H9 (cell line): ENCODE results near the gene HEPN1. TPM values are rescaled to one million over a fixed set of nuclear protein-coding genes. Genes with fewer than 3 reads are reported as not detected.

Experiments used
- DNase-seq: peaks from one replicate; pipeline ENCODE4 v3.0.0-alpha.2; 2017
- H2AFZ ChIP-seq: one replicate; pipeline ENCODE4 v1.6.1; 2013; ENCODE audit warnings: mild to moderate bottlenecking, low read length, control low read depth, moderate library complexity
- H2AK5ac ChIP-seq: 2 replicates; pipeline ENCODE4 v1.6.1; 2013; ENCODE audit warnings: low read length, control low read depth, mixed read lengths; ENCODE audit not compliant: insufficient read length
- H2BK120ac ChIP-seq: one replicate; pipeline ENCODE4 v1.6.1; 2013; ENCODE audit warnings: low read depth, mild to moderate bottlenecking, low read length, control low read depth, inconsistent platforms; ENCODE audit not compliant: poor library complexity, severe bottlenecking
- H2BK12ac ChIP-seq: 2 replicates; pipeline ENCODE4 v1.6.1; 2013; ENCODE audit warnings: low read length, control low read depth, mixed read lengths, low read depth; ENCODE audit not compliant: insufficient read length
- H2BK15ac ChIP-seq: 2 replicates; pipeline ENCODE4 v1.6.1; 2013; ENCODE audit warnings: low read depth, low read length, control low read depth
- H2BK20ac ChIP-seq: one replicate; pipeline ENCODE4 v1.6.1; 2013; ENCODE audit warnings: low read depth, mild to moderate bottlenecking, low read length, control low read depth, inconsistent platforms; ENCODE audit not compliant: poor library complexity, severe bottlenecking
- H2BK5ac ChIP-seq: 2 replicates; pipeline ENCODE4 v1.6.1; 2013; ENCODE audit warnings: low read length, control low read depth, mixed read lengths; ENCODE audit not compliant: insufficient read length
- H3K14ac ChIP-seq: 2 replicates; pipeline ENCODE4 v1.6.1; 2013; ENCODE audit warnings: low read length, control low read depth; ENCODE audit not compliant: insufficient read depth
- H3K18ac ChIP-seq: 2 replicates; pipeline ENCODE4 v1.6.1; 2013; ENCODE audit warnings: low read depth, mild to moderate bottlenecking, mixed read lengths, low read length, control low read depth; ENCODE audit not compliant: insufficient read length
- H3K23ac ChIP-seq: 2 replicates; pipeline ENCODE4 v1.6.1; 2013; ENCODE audit warnings: low read length, control low read depth, mixed read lengths, low read depth; ENCODE audit not compliant: insufficient read length
- H3K23me2 ChIP-seq: 2 replicates; pipeline ENCODE4 v1.6.1; 2013; ENCODE audit warnings: low read depth, mild to moderate bottlenecking, mixed read lengths, low read length, control low read depth; ENCODE audit not compliant: insufficient read length, poor library complexity, severe bottlenecking
- H3K27ac ChIP-seq: 2 replicates; pipeline ENCODE4 v1.5.1; 2013; ENCODE audit warnings: low read length, control low read depth, mixed read lengths, low read depth; ENCODE audit not compliant: insufficient read length
- H3K27me3 ChIP-seq: 2 replicates; pipeline ENCODE4 v1.6.1; 2013; ENCODE audit warnings: low read length, control low read depth, inconsistent platforms; ENCODE audit not compliant: insufficient read depth
- H3K4ac ChIP-seq: 2 replicates; pipeline ENCODE4 v1.6.1; 2013; ENCODE audit warnings: low read depth, mild to moderate bottlenecking, control low read depth, inconsistent platforms, low read length, moderate library complexity
- H3K4me1 ChIP-seq: 2 replicates; pipeline ENCODE4 v1.6.1; 2013; ENCODE audit warnings: low read length, control low read depth, inconsistent platforms; ENCODE audit not compliant: insufficient read depth
- H3K4me2 ChIP-seq: 2 replicates; pipeline ENCODE4 v1.6.1; 2013; ENCODE audit warnings: low read length, control low read depth, mixed read lengths; ENCODE audit not compliant: insufficient read length, insufficient read depth
- H3K56ac ChIP-seq: 2 replicates; pipeline ENCODE4 v1.6.1; 2013; ENCODE audit warnings: low read depth, mild to moderate bottlenecking, mixed read lengths, low read length, control low read depth; ENCODE audit not compliant: insufficient read length
- H3K79me1 ChIP-seq: 2 replicates; pipeline ENCODE4 v1.6.1; 2013; ENCODE audit warnings: low read depth, mild to moderate bottlenecking, moderate library complexity, low read length, control low read depth, inconsistent platforms; ENCODE audit not compliant: insufficient read depth, poor library complexity, severe bottlenecking
- H3K79me2 ChIP-seq: 2 replicates; pipeline ENCODE4 v1.6.1; 2013; ENCODE audit warnings: low read length, control low read depth, inconsistent platforms; ENCODE audit not compliant: insufficient read depth
- H3K9ac ChIP-seq: 2 replicates; pipeline ENCODE4 v1.6.1; 2013; ENCODE audit warnings: low read length, control low read depth, mixed read lengths; ENCODE audit not compliant: insufficient read length; ENCODE audit errors: extremely low read depth
- H3K9me3 ChIP-seq: one replicate; pipeline ENCODE4 v1.6.1; 2013; ENCODE audit warnings: low read depth, low read length, inconsistent platforms; ENCODE audit not compliant: control insufficient read depth
- H3T11ph ChIP-seq: one replicate; pipeline ENCODE4 v1.6.1; 2013; ENCODE audit warnings: mild to moderate bottlenecking, low read length, control low read depth, inconsistent platforms
- H4K20me1 ChIP-seq: one replicate; pipeline ENCODE4 v1.6.1; 2013; ENCODE audit not compliant: control insufficient read depth, insufficient read length, insufficient read depth
- H4K5ac ChIP-seq: 2 replicates; pipeline ENCODE4 v1.6.1; 2013; ENCODE audit warnings: low read depth, mild to moderate bottlenecking, mixed read lengths, low read length, control low read depth; ENCODE audit not compliant: insufficient read length
- H4K8ac ChIP-seq: replicated peaks from 2 replicates; pipeline ENCODE4 v1.6.1; 2013; ENCODE audit warnings: low read length, control low read depth, mixed read lengths, low read depth; ENCODE audit not compliant: insufficient read length
- H4K91ac ChIP-seq: 2 replicates; pipeline ENCODE4 v1.6.1; 2013; ENCODE audit warnings: low read depth, mild to moderate bottlenecking, moderate library complexity, mixed read lengths, low read length, control low read depth; ENCODE audit not compliant: insufficient read length
- H3K27ac Mint-ChIP-seq, 3 experiments: 2 replicates in 2 of 3; 3 replicates in 1 of 3; pipeline ENCODE4 v1.8.0; 2020 to 2021; ENCODE audit warnings: mixed read lengths in 3 of 3, mild to moderate bottlenecking in 1 of 3, moderate library complexity in 1 of 3
- H3K27me3 Mint-ChIP-seq: 2 replicates; pipeline ENCODE4 v1.8.0; 2021; ENCODE audit warnings: low read depth, mild to moderate bottlenecking, moderate library complexity, mixed read lengths
- H3K36me3 Mint-ChIP-seq, 3 experiments: 2 replicates in 2 of 3; 3 replicates in 1 of 3; pipeline ENCODE4 v1.8.0; 2020 to 2021; ENCODE audit warnings: low read depth in 3 of 3, mixed read lengths in 3 of 3; ENCODE audit not compliant: insufficient read depth in 1 of 3
- H3K4me1 Mint-ChIP-seq, 2 experiments: 2 replicates each; pipeline ENCODE4 v1.8.0; 2020; ENCODE audit warnings: mixed read lengths in 2 of 2
- H3K4me3 Mint-ChIP-seq, 2 experiments: 2 replicates in 1 of 2; 3 replicates in 1 of 2; pipeline ENCODE4 v1.8.0; 2020 to 2021; ENCODE audit warnings: mild to moderate bottlenecking in 2 of 2, mixed read lengths in 2 of 2, moderate library complexity in 1 of 2
- H3K9me3 Mint-ChIP-seq, 2 experiments: 2 replicates in 1 of 2; 3 replicates in 1 of 2; pipeline ENCODE4 v1.8.0; 2020; ENCODE audit warnings: mild to moderate bottlenecking in 2 of 2, mixed read lengths in 2 of 2, moderate library complexity in 1 of 2
- WGBS: extraction: QIAGEN DNeasy Blood & Tissue Kit; methylation state at CpG from one replicate; pipeline ENCODE4 v1.1.7; 2013; ENCODE audit warnings: missing lambda C conversion rate, low lambda C conversion rate, mixed read lengths; ENCODE audit not compliant: insufficient read length; ENCODE audit errors: extremely low coverage; 5-methylcytosine and 5-hydroxymethylcytosine counted together
- total RNA-seq: library from RNA; stranded (reverse); gene quantifications from 2 replicates; pipeline ENCODE4 v1.2.1, GENCODE V29; 2021
- TF ChIP-seq, protein P1 (sequence below): fragments of 200-600 bp; sonication (generic); conservative IDR thresholded peaks from 3 replicates; pipeline ENCODE4 v1.8.0; 2021; ENCODE audit warnings: antibody characterized with exemption, mild to moderate bottlenecking

The HEPN1 gene
- total RNA-seq, 1 experiment from 2014 or later = not detected

GRCh38 chr11:124898711-124899110, 20.3 kb upstream of the HEPN1 start:
- Histone ChIP-seq H4K20me1 (no peaks in the 10 kb centered on the region), H3K79me2 (no peaks in the 10 kb centered on the region), H3K79me1 (no peaks in the 10 kb centered on the region), H3K18ac (no peak overlapping the region), H4K5ac (no peak overlapping the region), H4K91ac (no peak overlapping the region), H3K23me2 (no peaks in the 10 kb centered on the region), H2BK120ac (no peak overlapping the region), H3K27me3 (no peaks in the 10 kb centered on the region; the same call in 1 of the 2 replicates), H3K27ac (no peak overlapping the region), H3K4ac (no peak overlapping the region), H3K9ac (no peak overlapping the region), H3T11ph (no peak overlapping the region), H3K14ac (no peak overlapping the region), H3K9me3 (no peaks in the 10 kb centered on the region), H2AFZ (no peak overlapping the region), H2BK20ac (no peak overlapping the region), H2BK5ac (no peak overlapping the region), H3K4me2 (no peak overlapping the region), H2BK12ac (no peak overlapping the region), H3K56ac (no peak overlapping the region), H3K23ac (no peak overlapping the region), H4K8ac (no peak overlapping the region), H3K4me1 (peaks cover 4% of the 10 kb centered on the region; the same call in 1 of the 2 replicates), H2AK5ac (no peak overlapping the region), H2BK15ac (no peak overlapping the region)
- DNase-seq = peak; percentile 51
- TF ChIP-seq, protein P1, sequence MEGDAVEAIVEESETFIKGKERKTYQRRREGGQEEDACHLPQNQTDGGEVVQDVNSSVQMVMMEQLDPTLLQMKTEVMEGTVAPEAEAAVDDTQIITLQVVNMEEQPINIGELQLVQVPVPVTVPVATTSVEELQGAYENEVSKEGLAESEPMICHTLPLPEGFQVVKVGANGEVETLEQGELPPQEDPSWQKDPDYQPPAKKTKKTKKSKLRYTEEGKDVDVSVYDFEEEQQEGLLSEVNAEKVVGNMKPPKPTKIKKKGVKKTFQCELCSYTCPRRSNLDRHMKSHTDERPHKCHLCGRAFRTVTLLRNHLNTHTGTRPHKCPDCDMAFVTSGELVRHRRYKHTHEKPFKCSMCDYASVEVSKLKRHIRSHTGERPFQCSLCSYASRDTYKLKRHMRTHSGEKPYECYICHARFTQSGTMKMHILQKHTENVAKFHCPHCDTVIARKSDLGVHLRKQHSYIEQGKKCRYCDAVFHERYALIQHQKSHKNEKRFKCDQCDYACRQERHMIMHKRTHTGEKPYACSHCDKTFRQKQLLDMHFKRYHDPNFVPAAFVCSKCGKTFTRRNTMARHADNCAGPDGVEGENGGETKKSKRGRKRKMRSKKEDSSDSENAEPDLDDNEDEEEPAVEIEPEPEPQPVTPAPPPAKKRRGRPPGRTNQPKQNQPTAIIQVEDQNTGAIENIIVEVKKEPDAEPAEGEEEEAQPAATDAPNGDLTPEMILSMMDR = no peak
- H3K9me3 Mint-ChIP-seq = no peaks in the 10 kb centered on the region
- peaks cover 14% of the 10 kb centered on the region for H3K27me3 Mint-ChIP-seq
- H3K27ac Mint-ChIP-seq = peak overlapping the region in 1 of 3 experiments; percentile 33; a peak in 1 of 7 replicates
- no peaks in the 10 kb centered on the region for H3K36me3 Mint-ChIP-seq
- no CpG with 5 or more reads among the region's 5 CpGs for WGBS
- peaks cover 16 to 17% of the 10 kb centered on the region in 2 experiments for H3K4me1 Mint-ChIP-seq
- H3K4me3 Mint-ChIP-seq = no peak overlapping the region
